BLaER1 treated with 17β-estradiol and CSF1 and Interleukin-3, amounts not matched to agents 10 nM and 100 nM (cell line): ENCODE measurements around the gene TRPM1.

Source experiments
- H3K27ac ChIP-seq, 11 experiments: shearing (Covaris generic); formaldehyde crosslinking; 2 replicates each; pipeline ENCODE4 v1.8.1; 2022
- H3K27me3 ChIP-seq, 11 experiments: shearing (Covaris generic); formaldehyde crosslinking; 2 replicates each; pipeline ENCODE4 v1.8.1; 2022
- H3K36me3 ChIP-seq, 11 experiments: shearing (Covaris generic); formaldehyde crosslinking; 2 replicates each; pipeline ENCODE4 v1.8.1; 2022
- H3K4me1 ChIP-seq, 10 experiments: shearing (Covaris generic); formaldehyde crosslinking; 2 replicates each; pipeline ENCODE4 v1.8.1; 2022
- H3K4me2 ChIP-seq, 11 experiments: shearing (Covaris generic); formaldehyde crosslinking; 2 replicates each; pipeline ENCODE4 v1.8.1; 2022
- H3K4me3 ChIP-seq, 10 experiments: shearing (Covaris generic); formaldehyde crosslinking; 2 replicates each; pipeline ENCODE4 v1.8.1; 2022
- H3K9ac ChIP-seq, 11 experiments: shearing (Covaris generic); formaldehyde crosslinking; 2 replicates each; pipeline ENCODE4 v1.8.1; 2022
- H3K9me3 ChIP-seq, 11 experiments: shearing (Covaris generic); formaldehyde crosslinking; replicated peaks in 1 of 11; 2 replicates each; pipeline ENCODE4 v1.8.1; 2022
- H4K20me1 ChIP-seq, 11 experiments: shearing (Covaris generic); formaldehyde crosslinking; 2 replicates each; pipeline ENCODE4 v1.8.1; 2022
- Cebpa-rat ChIP-seq, 11 experiments: shearing (Covaris generic); IDR thresholded peaks; 2 replicates each; pipeline ENCODE4 v1.8.1; 2022

The TRPM1 gene

GRCh38 chr15:30954674-30955073, 146.9 kb downstream of the TRPM1 start:
- H4K20me1 ChIP-seq, result peaks cover 0 to 31% (median 0%) of the 10 kb centered on the region in 11 experiments; a peak in 2 of 22 replicates
- no peak overlapping the region for H3K9ac ChIP-seq
- H3K4me3 ChIP-seq, result no peak overlapping the region
- TF ChIP-seq Cebpa-rat (IDR thresholded peaks at IDR 0.05), result no peak
- H3K36me3 ChIP-seq, result peaks cover 91 to 100% (median 99%) of the 10 kb centered on the region in 11 experiments
- peaks cover 7 to 17% (median 10%) of the 10 kb centered on the region in 11 experiments; a peak in 17 of 22 replicates for H3K9me3 ChIP-seq
- no peak overlapping the region for H3K27ac ChIP-seq
- H3K27me3 ChIP-seq, result no peaks in the 10 kb centered on the region
- peaks cover 0 to 18% (median 11%) of the 10 kb centered on the region in 10 experiments; a peak in 14 of 20 replicates for H3K4me1 ChIP-seq
- peak overlapping the region in 1 of 11 experiments; percentile 19; a peak in 1 of 22 replicates for H3K4me2 ChIP-seq

GRCh38 chr15:30953731-30954378, 147.7 kb downstream of the TRPM1 start:
- Histone ChIP-seq H3K4me3 (no peak overlapping the region), H3K4me1 (peaks cover 0 to 18% (median 11%) of the 10 kb centered on the region in 10 experiments; a peak in 14 of 20 replicates), H4K20me1 (peaks cover 0 to 26% (median 0%) of the 10 kb centered on the region in 11 experiments; a peak in 2 of 22 replicates), H3K9me3 (peaks cover 7 to 25% (median 17%) of the 10 kb centered on the region in 11 experiments; a peak in 18 of 22 replicates), H3K9ac (peak overlapping the region in 2 of 11 experiments; percentile 31 to 43; a peak in 3 of 22 replicates), H3K27me3 (no peaks in the 10 kb centered on the region), H3K27ac (peak overlapping the region in 7 of 11 experiments; percentile 20 to 70 (median 61); a peak in 8 of 22 replicates), H3K4me2 (peak overlapping the region in 6 of 11 experiments; percentile 8 to 62 (median 21); a peak in 8 of 22 replicates), H3K36me3 (peaks cover 91 to 100% (median 99%) of the 10 kb centered on the region in 11 experiments)
- peak in 1 of 11 experiments; percentile 58; a peak in 2 of 22 replicates for TF ChIP-seq Cebpa-rat (IDR thresholded peaks at IDR 0.05)

- no peak for TF ChIP-seq Cebpa-rat (IDR thresholded peaks at IDR 0.05)
- peaks cover 0 to 18% (median 11%) of the 10 kb centered on the region in 10 experiments; a peak in 14 of 20 replicates for H3K4me1 ChIP-seq
- H3K9ac ChIP-seq, result no peak overlapping the region
- H3K27ac ChIP-seq, result peak overlapping the region in 1 of 11 experiments; percentile 70; a peak in 1 of 22 replicates
- H3K4me3 ChIP-seq, result no peak overlapping the region
- no peaks in the 10 kb centered on the region for H3K27me3 ChIP-seq
- peaks cover 7 to 27% (median 17%) of the 10 kb centered on the region in 11 experiments; a peak in 18 of 22 replicates for H3K9me3 ChIP-seq
- no peak overlapping the region for H3K4me2 ChIP-seq
- H4K20me1 ChIP-seq, result peaks cover 0 to 27% (median 0%) of the 10 kb centered on the region in 11 experiments; a peak in 2 of 22 replicates
- peaks cover 91 to 100% (median 99%) of the 10 kb centered on the region in 11 experiments for H3K36me3 ChIP-seq
Measured at GRCh38 chr15:30953183-30953582, 148.3 kb downstream of the TRPM1 start.
